Bone marrow (tissue), 2 donors: ENCODE data around the gene IRGQ.
"Not testable (repeated sequence)": the region's sequence is repeated elsewhere in the genome, so short reads cannot be mapped to it uniquely, and the experiment has no call there.

Source experiments
- DNase-seq, 2 donors: peaks; one replicate each; lab custom pipeline; 2025; lab: John Stamatoyannopoulos, UW

The IRGQ gene

DNA sequence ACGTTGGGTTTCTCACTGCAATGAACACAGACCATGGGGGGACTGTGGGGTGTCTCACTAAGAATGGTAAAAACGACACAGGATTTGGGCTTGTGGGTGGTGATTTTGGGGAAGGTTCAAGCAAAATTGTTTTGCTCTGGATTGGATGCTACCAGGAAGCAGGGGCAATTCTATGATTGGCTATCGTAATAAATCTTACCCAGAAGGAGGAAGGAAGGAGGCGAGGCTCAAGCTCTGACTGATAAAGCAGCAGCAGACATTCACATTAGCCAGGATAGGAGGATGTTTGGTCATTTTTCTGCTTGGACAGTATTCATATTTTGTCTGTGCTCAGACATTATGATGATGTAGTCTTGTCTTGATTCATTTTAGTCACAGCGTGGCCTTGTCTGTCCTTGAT, 1.9 kb upstream of the IRGQ start:
- DNase-seq = no peak

- no peak for DNase-seq
Observed at GRCh38 chr19:43596842-43597461, 1.0 kb upstream of the IRGQ start.

- DNase-seq = no peak
Observed at GRCh38 chr19:43595605-43595998, 332 bp downstream of the IRGQ start.

DNA sequence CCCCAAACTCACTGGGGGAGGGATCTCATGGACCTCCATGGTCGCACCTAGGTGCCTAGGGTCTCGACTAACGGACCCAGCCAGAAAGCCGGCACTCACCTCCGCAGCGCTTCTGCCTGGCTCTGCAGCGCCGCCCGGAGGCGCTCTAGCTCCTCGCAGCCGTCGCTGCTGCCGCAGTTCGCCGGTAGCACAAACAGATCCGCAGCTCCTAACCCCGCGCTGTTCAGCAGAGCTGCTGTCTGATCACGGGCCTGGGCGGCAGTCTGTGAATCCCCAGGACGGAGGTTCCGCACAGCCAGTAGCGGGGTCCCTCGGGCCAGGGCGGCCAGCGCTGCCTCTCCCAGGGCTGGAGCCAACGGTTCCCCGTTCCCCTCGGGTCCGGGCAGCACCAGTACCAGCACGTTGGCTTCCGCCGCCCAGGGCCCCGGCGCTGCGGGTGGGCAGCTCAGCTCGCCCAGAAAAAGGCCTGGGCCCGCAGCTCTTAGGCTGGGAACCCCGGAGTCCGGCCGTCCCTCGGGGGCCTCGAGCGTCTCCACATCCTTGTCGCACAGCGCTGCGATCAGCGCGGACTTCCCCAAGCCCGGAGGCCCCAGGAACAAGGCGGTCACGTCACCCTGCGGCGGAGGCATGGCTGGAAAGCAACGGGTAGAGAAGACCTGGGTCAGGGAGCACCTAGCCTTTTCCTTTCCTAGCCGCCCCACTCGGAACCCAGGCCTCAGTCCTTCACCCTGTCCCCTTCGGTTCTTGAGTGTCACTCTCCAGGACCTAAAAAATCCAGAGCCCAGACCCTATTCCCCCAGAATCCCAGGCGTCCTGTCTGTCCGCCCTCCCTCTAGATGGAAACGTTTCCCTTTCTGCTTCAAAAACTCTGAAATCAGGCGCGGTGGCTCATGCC, 977 bp downstream of the IRGQ start:
- peak; percentile 42 to 72 for DNase-seq

DNA sequence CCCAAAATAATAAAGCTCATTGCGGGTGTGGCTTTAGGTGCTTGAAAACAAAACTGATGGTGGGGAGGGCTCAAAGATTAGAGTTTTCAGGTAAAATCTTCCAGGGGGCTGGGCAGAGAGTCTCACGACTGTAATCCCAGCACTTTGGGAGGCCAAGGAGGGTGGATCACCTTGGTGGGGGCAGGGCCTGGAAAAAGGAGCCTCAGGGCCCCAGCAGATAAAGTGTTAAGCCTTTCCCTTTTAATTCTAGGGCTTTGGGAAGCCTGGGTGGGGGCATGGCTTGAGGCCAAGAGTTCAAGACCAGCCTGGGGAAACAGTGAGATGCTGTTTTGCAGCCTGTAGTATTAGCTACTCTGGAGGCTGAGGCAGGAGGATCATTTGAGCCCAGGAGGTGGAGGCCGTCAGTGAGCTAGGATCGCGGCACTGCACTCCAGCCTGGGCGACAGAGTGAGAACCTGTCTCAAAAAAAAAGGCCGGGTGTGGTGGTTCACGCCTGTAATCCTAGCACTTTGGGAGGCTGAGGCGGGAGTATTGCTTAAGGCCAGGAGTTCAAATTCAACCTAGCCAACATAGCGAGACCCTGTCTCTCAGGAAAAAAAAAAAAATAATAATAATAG, 1.7 kb downstream of the IRGQ start:
- no peak for DNase-seq

- no peak for DNase-seq
Observed at GRCh38 chr19:43592800-43593350, 3.1 kb downstream of the IRGQ start.

GRCh38 chr19:43591904-43592772, 3.8 kb downstream of the IRGQ start:
- no peak for DNase-seq

DNA sequence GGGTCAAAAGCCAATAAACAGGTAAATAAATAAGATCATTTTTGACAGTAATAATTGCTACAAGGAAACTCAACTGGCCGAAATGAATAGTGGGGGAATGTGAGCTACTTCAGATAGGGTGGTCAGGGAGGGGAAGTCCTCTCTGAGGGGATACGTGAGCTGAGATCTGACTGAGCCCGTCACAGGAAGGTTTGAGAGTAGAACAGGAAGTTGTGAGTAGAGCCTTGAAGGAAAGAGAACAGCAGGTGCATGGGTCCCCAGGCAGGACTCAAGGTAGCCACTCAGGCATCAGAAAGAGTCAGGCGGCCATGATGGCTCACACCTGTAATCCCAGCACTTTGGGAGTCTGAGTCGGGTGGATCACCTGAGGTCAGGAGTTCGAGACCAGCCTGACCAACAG, 6.3 kb downstream of the IRGQ start:
- DNase-seq = no peak

- DNase-seq = no peak
Observed at GRCh38 chr19:43589277-43589676, 6.7 kb downstream of the IRGQ start.

DNA sequence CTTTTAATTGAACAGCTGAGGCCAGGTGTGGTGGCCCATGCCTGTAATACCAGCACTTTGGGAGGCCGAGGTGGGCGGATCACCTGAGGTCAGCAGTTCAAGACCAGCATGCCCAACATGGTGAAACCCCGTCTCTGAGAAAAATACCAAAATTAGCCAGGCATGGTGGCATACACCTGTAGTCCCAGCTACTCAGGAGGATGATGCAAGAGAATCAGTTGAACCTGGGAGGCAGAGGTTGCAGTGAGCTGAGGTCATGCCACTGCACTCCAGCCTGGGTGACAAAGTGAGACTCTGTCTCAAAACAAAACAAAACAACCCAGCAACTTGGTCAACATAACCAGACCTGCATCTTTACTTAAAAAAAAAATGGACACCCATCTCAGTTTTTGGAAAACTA, 8.9 kb downstream of the IRGQ start:
- not testable (repeated sequence) for DNase-seq

DNA sequence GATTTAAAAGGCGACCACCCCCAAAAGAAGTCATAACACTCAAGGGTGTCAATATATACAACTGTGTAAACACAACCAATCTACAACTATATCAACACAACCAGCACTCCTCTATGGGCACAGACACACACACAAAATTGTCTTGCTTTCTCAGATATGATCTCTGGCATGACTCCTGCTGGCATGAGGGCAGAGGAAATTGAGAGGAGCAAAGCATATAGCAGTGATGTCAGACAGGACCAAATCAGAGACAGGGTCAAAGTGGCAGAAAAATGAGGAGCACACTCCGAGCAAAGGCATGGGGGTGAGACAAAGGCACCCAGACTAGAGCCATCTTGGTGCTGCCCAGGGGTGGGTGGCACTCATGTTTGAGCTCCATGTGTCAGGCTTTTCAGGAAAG, 9.6 kb downstream of the IRGQ start:
- no peak for DNase-seq

DNA sequence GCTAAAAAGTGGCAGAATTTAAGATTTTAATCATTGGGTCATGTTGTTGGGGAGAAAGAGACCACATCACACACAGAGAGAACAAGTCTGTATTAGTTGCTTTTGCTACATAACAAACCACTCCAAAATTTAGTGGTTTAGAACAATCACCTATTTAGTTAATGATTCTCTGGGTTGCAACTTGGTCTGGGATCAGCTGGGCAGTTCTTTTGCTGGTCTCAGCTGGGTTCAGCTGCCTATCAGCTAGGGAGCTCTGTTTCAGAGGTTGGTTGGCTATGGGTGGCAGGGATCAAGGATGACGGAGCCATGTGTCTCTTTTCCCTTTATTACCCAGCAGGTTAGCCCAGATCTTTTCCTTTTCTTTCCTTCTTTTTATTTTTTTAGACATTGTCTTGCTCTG, 11.4 kb downstream of the IRGQ start:
- no peak for DNase-seq

- no peak for DNase-seq
Observed at GRCh38 chr19:43582495-43582894, 13.4 kb downstream of the IRGQ start.

GRCh38 chr19:43581467-43581866, 14.5 kb downstream of the IRGQ start:
- DNase-seq = no peak

DNA sequence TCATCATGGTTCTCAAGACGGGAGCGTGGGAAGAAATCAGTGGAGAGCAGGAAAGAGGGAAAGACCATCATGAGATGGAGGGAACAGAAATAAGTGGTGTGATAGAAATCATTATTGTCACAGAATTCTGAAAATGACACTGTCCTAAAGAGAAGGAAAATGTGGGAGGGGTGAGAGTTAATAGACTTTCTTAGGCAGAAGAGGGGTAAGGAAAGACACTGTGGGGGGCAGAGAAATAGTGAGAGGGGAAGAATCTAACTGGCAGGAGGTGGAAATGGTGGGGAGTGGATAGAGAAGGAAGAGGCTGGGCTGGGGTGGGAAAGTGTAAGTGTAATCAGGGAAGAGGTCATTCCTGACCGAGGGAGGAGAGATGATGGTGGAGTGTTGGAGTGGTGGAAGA, 17.1 kb downstream of the IRGQ start:
- DNase-seq = no peak

- no peak for DNase-seq
Observed at GRCh38 chr19:43575955-43576878, 19.7 kb downstream of the IRGQ start.

DNA sequence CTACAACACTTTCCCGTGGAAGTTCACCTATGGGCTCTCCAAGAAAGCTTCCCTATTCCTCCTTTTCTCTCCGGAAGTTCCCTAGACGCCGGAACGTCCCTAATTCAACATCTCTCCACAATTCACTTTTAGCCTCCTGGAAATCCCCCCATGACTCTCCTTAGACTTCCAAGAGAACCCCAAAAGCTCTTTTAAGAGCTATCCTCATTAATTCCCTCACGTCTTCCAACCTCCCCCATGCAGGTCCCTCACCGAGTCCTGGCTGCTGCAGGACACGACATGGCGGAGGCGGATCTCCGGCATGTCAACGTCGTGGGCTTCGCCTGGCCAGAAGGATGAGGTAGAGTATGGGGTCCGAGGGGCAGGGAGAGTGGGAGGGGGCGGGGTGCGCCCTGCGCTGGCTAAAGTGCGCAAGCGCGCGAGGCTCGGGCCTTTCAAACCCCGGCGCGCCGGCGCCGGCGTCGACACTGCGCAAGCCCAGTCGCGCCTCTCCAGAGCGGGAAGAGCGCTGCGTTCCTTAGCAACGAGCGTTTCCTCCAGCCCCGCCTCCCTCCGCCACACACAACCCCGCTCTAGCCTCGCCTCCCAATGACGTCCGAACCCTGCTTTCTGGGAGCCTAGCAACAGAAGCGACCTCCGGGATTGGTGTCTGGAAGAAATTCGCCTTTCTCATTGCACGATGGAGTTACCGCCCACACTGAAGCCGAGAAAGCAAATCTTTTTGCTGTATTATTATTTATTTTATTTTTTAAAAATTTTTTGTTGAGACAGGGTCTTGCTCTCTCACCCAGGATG, 20.6 kb downstream of the IRGQ start, which contains the start of the genes PINLYP and XRCC1:
PINLYP (plus strand) TSS at position 646 of the 795 bp plus-strand sequence. CDS start 1,391 bp downstream, outside the sequence.
XRCC1 (minus strand) TSS at position 372 of the 795 bp plus-strand sequence; CDS start at position 303, 69 bp downstream.
- DNase-seq = peak; percentile 80 to 99

DNA sequence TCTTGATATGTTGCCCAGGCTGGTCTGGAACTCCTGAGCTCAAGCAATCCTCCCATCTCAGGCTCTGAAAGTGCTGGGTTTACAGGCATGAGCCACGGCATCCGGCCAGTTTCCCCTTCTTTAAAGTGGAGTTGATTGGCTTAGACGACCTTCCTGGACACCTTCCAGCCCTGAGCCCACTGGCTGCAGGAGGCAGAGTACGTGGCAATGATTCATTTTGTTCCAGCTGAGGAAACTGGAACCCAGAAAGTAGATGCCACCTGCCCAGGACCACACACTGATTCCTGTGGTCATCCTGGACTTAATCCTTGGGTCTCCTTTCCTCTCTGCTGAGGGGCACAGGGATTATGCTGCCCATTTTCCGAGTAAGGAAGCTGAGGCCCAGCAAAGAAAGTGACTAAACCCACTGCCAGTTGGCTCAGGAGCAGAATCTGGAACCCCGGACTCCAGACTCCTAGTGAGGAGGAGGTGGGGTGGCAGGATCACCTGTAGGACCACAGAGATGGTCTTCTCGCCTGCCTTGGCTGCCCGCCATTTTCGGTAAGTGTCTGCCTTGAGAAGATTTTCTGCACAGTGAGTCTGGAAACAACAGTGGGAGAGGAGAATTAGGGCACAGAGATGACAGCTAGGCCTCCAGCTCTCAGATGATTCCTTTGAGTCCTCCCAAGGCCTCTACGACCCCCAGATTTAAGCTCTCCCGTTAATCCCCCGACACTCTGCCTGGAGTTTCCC, 21.3 kb downstream of the IRGQ start:
- no peak for DNase-seq

GRCh38 chr19:43572171-43572588, 23.8 kb downstream of the IRGQ start:
- DNase-seq = no peak
